ENCODE data around the gene FOXP3. TPM values are rescaled to one million over a fixed set of nuclear protein-coding genes. Genes with fewer than 3 reads are reported as not detected.

Gene FOXP3
- total and polyA plus RNA-seq, 8 donors = 0.29 to 1.0 (median 0.50) TPM

DNA sequence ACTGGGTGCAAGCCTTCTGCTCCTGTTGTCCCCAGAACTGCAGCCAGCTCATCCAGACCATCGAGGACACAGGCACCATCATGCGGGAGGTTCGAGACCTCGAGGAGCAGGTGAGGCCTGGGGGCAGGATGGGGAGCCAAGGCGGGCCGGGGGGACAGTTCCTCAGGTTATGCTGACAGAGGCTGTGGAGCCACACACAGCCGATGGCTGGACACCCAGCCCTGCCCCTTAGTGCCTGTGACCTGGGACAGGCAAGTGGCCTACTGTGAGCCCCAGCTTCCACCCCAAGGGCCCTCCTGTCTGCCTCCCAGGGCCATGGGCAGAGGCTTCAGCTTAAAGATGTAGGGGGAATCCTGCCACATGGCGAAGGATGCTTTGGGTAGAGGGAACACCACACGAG lies 14.9 kb downstream of the FOXP3 start:
- TF ChIP-seq, protein P1, sequence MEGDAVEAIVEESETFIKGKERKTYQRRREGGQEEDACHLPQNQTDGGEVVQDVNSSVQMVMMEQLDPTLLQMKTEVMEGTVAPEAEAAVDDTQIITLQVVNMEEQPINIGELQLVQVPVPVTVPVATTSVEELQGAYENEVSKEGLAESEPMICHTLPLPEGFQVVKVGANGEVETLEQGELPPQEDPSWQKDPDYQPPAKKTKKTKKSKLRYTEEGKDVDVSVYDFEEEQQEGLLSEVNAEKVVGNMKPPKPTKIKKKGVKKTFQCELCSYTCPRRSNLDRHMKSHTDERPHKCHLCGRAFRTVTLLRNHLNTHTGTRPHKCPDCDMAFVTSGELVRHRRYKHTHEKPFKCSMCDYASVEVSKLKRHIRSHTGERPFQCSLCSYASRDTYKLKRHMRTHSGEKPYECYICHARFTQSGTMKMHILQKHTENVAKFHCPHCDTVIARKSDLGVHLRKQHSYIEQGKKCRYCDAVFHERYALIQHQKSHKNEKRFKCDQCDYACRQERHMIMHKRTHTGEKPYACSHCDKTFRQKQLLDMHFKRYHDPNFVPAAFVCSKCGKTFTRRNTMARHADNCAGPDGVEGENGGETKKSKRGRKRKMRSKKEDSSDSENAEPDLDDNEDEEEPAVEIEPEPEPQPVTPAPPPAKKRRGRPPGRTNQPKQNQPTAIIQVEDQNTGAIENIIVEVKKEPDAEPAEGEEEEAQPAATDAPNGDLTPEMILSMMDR (IDR thresholded peaks at IDR 0.05) = no peak
- Histone ChIP-seq H3K36me3 (peaks cover 0 to 56% of the 10 kb centered on the region in 2 donors), H3K4me3 (no peak overlapping the region), H3K27ac (no peak overlapping the region), H3K4me1 (no peaks in the 10 kb centered on the region), H3K27me3 (no peaks in the 10 kb centered on the region), H3K9me3 (no peaks in the 10 kb centered on the region)
- ATAC-seq = no peak
- intact Hi-C loops (cut with DNase I) = no loop called here
- DNase-seq = no peak

GRCh38 chrX:49249071-49249470 lies 15.4 kb downstream of the FOXP3 start:
- H3K36me3 ChIP-seq = peaks cover 0 to 62% of the 10 kb centered on the region in 2 donors
- no peaks in the 10 kb centered on the region for H3K27me3 ChIP-seq
- intact Hi-C loops (cut with DNase I) = no loop called here
- no peaks in the 10 kb centered on the region for H3K4me1 ChIP-seq
- no peak overlapping the region for H3K4me3 ChIP-seq
- no peak overlapping the region for H3K27ac ChIP-seq
- H3K9me3 ChIP-seq = no peaks in the 10 kb centered on the region
- no peak for DNase-seq
- TF ChIP-seq, protein P1 (IDR thresholded peaks at IDR 0.05) = no peak
- no peak for ATAC-seq

- DNase-seq (no peak), ATAC-seq (no peak)
- no peaks in the 10 kb centered on the region for H3K4me1 ChIP-seq
- no peak overlapping the region for H3K27ac ChIP-seq
- H3K36me3 ChIP-seq = peaks cover 0 to 71% of the 10 kb centered on the region in 2 donors
- H3K9me3 ChIP-seq = no peaks in the 10 kb centered on the region
- TF ChIP-seq, protein P1 (IDR thresholded peaks at IDR 0.05) = no peak
- no peak overlapping the region for H3K4me3 ChIP-seq
- intact Hi-C loops (cut with DNase I) = no loop called here
- H3K27me3 ChIP-seq = no peaks in the 10 kb centered on the region
Measured at GRCh38 chrX:49247916-49248811, 16.3 kb downstream of the FOXP3 start.

GRCh38 chrX:49247346-49247745 lies 17.2 kb downstream of the FOXP3 start:
- Histone ChIP-seq H3K27ac (no peak overlapping the region), H3K4me1 (no peaks in the 10 kb centered on the region), H3K36me3 (peaks cover 0 to 79% of the 10 kb centered on the region in 2 donors), H3K9me3 (no peaks in the 10 kb centered on the region), H3K27me3 (no peaks in the 10 kb centered on the region), H3K4me3 (no peak overlapping the region)
- DNase-seq (no peak), ATAC-seq (no peak)
- TF ChIP-seq, protein P1 (IDR thresholded peaks at IDR 0.05) = no peak
- intact Hi-C loops (cut with DNase I) = no loop called here

DNA sequence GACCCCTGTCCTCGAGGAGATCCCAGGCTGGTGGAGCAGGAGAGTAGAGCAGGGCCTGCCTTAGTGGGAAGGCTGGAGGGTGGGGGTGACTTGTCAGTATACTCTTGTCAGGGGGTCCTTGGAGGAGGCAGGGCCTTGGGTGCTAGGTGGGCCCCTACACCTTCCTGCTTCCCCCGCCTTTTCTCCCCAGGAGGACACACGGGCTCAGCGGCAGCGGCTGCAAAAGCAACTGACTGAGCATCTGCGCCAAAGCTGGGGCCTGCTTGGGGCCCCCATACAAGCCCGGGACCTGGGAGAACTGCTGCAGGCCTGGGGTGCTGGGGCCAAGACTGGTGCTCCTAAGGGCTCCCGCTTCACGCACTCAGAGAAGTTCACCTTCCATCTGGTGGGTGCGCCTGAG lies 18.0 kb downstream of the FOXP3 start:
- Histone ChIP-seq H3K27me3 (no peaks in the 10 kb centered on the region), H3K4me1 (no peaks in the 10 kb centered on the region), H3K4me3 (no peak overlapping the region), H3K36me3 (peaks cover 0 to 84% of the 10 kb centered on the region in 2 donors), H3K27ac (no peak overlapping the region), H3K9me3 (no peaks in the 10 kb centered on the region)
- no peak for ATAC-seq
- DNase-seq = no peak
- TF ChIP-seq, protein P1 (IDR thresholded peaks at IDR 0.05) = no peak
- intact Hi-C loops (cut with DNase I) = no loop called here

Data from left lung (tissue), 10 donors.